Measurements from ENCODE around the gene GABPB1.

The GABPB1 gene

DNA sequence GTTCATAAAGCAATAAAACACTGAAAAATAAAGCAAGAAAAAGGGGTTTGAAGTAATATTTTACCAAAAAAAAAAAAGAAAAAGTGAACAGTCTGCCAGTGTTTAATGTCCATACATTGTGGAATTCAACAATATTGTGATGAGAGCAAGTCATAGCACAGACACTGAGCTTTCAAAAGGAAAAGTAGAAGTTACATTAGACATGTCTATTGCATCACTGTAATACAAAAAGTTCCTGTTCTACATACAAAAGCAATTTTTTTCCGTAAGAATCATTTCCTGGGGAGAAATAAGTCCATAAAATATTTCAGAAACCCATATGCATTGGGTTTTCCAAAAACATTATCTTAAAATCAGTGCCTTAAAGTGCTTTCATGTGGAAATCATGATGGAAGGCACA lies 77.6 kb downstream of the GABPB1 start:
- no peak for DNase-seq (ENCODE audit: low spot score)

DNA sequence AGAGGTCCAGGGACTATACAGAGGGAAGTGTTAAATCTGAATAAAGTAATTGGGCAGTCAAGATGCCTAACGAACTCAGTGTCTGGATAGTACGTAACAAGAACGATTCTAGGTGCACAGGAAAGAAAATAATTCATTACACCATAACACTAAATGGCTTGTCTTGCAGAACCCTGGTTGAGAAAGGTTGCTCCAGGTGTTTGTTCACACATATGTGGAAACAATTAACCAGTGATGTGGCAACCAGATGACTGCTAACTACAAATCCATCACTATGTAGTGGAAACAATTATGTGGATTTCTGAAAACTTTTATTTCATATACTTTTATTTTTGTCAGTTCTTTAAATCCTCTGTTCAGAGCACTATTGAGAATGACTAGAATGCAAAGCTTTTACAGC lies 79.1 kb downstream of the GABPB1 start:
- DNase-seq (ENCODE audit: low spot score): no peak

GRCh38 chr15:50275091-50275490 lies 79.9 kb downstream of the GABPB1 start:
- no peak for DNase-seq (ENCODE audit: low spot score)

DNA sequence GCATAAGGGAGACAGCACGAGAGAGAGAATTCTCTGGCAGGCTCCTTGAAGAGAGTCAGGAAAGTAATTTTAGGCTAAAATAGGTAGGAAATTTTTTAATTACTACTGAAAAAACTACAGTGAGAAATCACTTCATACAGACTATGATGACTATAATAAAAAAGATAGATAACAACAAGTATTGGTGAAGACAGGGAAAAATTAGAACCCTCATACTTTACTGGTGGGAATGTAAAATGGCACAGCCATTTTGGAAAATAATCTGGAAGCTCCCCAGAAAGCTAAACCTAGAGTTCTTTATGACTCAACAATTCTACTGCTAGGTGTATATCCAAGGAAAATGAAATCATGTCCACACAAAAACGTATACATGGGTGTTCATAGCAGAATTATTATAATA lies 87.4 kb downstream of the GABPB1 start:
- no peak for DNase-seq (ENCODE audit: low spot score)

GRCh38 chr15:50265620-50266019 lies 89.4 kb downstream of the GABPB1 start, which contains the start of gene HDC:
HDC (minus strand) TSS chr15:50265726; CDS start chr15:50265623, 103 bp downstream.
- no peak for DNase-seq (ENCODE audit: low spot score)

DNA sequence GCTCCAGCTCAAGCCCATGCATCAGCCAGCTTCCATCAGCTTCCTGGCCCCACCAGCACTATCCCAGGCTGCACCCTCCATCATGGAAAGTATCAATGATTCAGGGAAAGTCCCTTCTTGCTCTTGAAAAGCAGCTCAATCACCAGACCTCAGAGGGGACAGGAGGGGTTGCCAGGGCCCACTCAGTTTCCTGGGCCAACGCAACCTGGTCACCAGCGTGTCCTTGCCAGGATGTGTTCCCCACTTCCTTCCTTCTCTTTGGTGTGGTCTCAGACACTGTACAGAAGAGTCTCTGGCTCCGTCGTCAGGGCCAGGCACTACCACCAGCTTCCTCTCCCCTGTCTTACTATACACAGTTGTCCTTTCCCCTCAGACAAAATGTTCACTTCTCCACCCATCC lies 92.5 kb downstream of the GABPB1 start:
- no peak for DNase-seq (ENCODE audit: low spot score)

GRCh38 chr15:50261981-50262380 lies 93.0 kb downstream of the GABPB1 start:
- no peak for DNase-seq (ENCODE audit: low spot score)

- no peak for DNase-seq (ENCODE audit: low spot score)
Measured at GRCh38 chr15:50260969-50261496, 94.0 kb downstream of the GABPB1 start.

DNA sequence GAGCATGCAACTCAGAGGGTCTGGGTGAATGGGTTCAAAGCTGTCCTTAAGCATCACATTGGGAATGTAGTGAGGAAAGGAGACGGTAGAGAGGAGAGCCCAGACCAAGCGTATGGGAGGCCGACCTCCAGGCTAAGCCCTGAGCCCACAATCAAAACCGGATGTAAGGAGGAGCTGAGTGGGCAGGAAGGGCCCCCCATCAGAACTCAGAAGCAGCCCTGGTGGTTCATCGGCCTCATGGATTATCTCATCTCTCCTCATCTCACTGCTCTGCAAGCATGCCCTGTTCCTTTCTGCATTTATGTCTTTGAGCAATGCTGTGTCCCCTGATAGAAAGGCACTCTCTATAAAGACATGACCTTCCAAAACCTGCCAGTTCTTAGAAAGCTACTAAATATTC lies 95.7 kb downstream of the GABPB1 start:
- DNase-seq (ENCODE audit: low spot score): no peak

GRCh38 chr15:50257924-50258323 lies 97.1 kb downstream of the GABPB1 start:
- DNase-seq (ENCODE audit: low spot score): no peak

- DNase-seq (ENCODE audit: low spot score): no peak
Measured at GRCh38 chr15:50257332-50257731, 97.7 kb downstream of the GABPB1 start.

- no peak for DNase-seq (ENCODE audit: low spot score)
Measured at GRCh38 chr15:50256188-50257041, 98.6 kb downstream of the GABPB1 start.

- no peak for DNase-seq (ENCODE audit: low spot score)
Measured at GRCh38 chr15:50252556-50252955, 102.4 kb downstream of the GABPB1 start.

DNA sequence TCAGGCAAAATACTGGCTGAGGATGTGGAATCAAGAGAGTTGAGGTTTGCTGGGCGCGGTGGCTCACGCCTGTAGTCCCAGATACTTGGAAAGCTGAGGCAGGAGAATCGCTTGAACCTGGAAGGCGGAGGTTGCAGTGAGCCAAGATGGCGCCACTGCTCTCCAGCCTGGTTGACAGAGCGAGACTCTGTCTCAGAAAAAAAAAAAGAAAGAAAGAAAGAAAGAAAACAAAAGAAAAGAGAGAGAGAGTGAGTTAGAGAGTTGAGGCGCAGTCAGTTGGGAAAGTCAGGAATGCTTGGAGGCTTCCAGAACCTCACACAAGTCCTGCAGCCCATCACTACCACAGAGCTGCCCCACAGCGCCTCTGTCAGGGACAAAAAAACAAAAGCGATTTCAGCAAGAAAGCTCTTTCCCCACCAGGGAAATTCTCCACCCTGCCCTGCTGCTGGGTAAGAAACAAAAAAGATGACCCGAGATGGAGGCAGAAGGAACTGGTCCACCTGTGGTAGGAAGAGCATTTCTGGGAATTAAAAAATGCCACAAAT lies 103.3 kb downstream of the GABPB1 start:
- DNase-seq (ENCODE audit: low spot score): no peak

DNA sequence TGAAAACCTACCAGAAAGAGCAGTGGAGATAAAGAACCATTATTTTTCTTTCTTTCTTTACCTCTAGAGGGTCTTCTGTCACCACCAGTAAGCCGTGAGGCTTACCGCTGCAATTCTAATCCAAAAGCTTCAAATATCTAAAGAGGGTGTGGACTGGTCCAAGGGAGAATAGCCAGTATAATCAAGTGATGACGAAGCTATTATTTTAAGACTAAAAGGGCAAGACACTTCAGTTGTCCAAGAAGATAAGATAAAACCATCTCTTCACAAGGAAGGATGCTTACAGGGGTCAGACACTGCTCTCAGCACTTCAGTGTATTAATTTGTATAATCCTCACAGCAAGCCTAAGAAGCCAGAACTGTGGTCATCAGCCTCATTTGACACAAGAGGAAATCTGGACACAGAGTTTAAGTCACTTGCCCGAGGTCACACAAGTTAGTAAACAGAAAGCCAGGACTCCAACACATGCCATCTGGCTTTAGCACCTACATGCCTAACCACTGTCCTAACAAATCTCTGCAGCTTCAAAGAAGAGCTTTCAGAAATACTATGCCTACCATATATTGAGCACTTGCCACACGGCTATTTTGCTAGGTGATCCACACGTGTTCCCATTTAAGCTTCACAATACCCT lies 104.1 kb downstream of the GABPB1 start:
- DNase-seq (ENCODE audit: low spot score): no peak

DNA sequence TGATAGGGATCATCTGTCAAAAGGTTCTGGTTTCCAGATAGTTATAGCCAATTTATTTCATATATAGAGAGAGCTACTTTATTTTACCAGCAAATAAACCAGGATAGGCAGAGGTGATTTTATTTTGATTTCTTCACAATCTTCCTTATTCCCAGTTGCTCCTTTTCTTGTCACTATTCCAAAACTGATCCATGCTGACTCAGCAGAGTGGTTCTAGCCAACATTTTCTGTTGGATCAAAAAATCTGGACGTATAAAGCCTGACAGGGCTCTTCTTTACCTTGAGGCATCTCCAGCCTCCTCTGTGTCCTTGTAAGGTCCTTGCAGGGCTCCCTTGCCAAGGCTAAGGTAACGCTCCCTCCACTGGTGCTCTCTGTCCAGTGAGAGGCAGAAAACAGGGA lies 105.3 kb downstream of the GABPB1 start:
- DNase-seq (ENCODE audit: low spot score): no peak

DNA sequence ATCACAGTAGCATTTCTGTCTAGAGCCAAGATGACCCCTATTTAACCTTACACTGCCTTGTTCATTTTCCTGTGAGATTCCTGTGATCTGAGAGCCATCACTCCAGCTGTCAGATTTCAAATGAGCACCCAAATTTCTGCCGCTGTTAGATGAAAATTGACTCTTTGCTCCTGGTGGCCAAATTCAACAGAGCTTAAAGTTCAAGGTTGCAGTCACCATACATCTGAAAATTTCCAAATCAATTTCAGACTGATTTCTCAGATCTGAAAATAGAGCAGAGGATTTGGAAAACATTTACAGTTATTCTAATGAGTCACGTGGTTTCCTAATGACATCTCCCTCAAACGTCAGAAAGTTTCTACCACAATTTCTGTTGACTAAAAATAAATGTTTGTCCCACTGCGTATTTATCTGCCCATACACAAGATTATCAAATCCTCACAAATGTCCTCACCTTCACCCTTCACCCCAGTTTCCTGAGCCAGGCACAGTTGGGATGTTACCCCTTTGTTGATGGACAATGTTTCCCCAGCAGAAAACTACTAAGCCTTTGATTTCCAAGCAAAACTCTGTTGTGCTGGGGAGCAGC lies 105.9 kb downstream of the GABPB1 start:
- no peak for DNase-seq (ENCODE audit: low spot score)

GRCh38 chr15:50247819-50248655 lies 107.0 kb downstream of the GABPB1 start:
- peak; percentile 33 for DNase-seq (ENCODE audit: low spot score)

DNA sequence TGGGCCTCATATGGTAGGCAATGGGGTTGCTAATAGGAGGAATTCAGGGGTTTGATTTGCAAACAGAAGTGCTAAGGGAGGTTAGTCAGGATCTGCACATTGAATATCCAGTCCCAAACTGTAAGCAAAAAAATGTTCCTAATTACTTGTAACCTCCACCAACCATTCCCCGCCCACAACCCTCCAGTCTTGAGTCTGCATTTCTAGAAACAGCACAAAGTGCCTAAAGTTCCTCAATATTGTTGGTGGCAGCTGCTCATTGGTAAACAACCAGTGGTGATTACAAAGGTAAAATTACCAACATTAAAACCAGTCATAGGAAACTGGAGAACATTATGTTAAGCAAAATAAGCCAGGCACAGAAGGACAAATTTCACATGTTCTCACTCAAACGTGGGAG lies 108.4 kb downstream of the GABPB1 start:
- DNase-seq (ENCODE audit: low spot score): no peak

- no peak for DNase-seq (ENCODE audit: low spot score)
Measured at GRCh38 chr15:50244959-50245624, 109.9 kb downstream of the GABPB1 start.

- DNase-seq (ENCODE audit: low spot score): no peak
Measured at GRCh38 chr15:50244153-50244552, 110.8 kb downstream of the GABPB1 start.

Measured in germinal center (tissue), 1 donor.